GM18526 (cell line): ENCODE results near the gene PTP4A1.

Experiments
- POLR2A ChIP-seq: IDR thresholded peaks from 3 replicates; pipeline ENCODE4 v1.6.1; 2011; ENCODE audit not compliant: insufficient read length; ENCODE audit errors: extremely low read depth

The PTP4A1 gene

GRCh38 chr6:63572044-63572746 lies at the start of gene PTP4A1, which contains the start of gene LOC128125822:
Gene PTP4A1 (plus strand): TSS chr6:63572480. CDS start chr6:63576881, 4,401 bp downstream.
Gene LOC128125822 (plus strand): TSS chr6:63572480.
- peak; percentile 90 for TF ChIP-seq POLR2A

GRCh38 chr6:63523630-63524029 lies 48.6 kb upstream of the PTP4A1 start:
- TF ChIP-seq POLR2A, result no peak

DNA sequence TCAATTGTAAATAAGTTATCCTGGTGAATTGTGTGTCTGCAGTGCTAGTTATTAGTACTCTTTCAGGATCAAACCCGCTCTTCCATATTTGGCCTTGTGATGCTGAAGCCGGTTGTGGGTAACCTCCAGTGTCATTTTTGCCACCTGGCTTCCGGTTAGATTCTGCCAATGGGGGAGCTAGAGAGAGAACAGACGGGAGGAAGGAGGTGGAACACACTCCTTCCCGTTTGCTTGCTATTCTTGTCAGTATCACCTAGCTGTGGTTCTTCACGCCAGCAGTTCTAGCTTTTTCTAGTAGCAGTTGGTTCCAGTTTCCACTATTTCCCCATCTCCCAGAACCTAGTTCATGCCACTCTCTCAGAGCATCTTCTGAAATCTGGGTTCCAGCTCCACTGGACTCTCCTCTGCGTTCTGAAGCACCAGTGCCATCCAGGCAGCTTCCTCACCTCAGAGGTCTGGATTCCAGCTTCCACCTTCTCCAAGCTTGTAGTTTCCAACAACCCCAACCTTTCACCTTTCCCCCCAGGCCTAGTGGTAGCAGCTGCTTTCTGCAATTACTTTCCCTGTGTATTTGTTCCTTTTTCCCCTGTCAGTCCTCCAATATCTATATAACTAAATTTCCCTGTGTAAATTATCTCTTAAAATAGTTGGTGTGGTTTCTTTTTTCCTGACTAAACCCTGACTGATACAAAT lies 46.9 kb upstream of the PTP4A1 start:
- TF ChIP-seq POLR2A, result no peak

- no peak for TF ChIP-seq POLR2A
These were observed 45.3 kb upstream of the PTP4A1 start for GRCh38 chr6:63526931-63527330.

GRCh38 chr6:63527658-63528514 lies 44.4 kb upstream of the PTP4A1 start:
- no peak for TF ChIP-seq POLR2A

DNA sequence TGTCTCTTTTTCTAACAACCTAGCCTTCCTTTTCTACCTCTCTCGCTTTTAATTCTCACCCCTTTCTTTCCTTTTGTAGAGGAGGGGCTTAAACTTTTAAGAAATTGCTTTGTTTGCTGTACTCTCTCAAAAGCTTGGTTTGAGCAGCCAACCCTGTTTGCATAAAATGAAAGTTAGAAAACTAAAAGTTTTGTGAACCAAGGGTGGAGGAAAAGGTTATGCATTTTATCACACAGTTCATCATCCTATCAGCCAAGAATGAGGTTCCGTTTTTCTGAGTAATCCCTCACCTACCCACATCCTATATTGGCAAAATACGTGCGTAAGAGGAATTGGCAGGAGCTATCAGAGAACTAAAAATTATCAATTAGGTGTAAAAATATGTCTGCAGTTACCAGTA lies 42.8 kb upstream of the PTP4A1 start:
- TF ChIP-seq POLR2A, result no peak

- TF ChIP-seq POLR2A, result no peak
These were observed 42.1 kb upstream of the PTP4A1 start for GRCh38 chr6:63530182-63530581.

GRCh38 chr6:63530991-63531390 lies 41.3 kb upstream of the PTP4A1 start:
- no peak for TF ChIP-seq POLR2A

DNA sequence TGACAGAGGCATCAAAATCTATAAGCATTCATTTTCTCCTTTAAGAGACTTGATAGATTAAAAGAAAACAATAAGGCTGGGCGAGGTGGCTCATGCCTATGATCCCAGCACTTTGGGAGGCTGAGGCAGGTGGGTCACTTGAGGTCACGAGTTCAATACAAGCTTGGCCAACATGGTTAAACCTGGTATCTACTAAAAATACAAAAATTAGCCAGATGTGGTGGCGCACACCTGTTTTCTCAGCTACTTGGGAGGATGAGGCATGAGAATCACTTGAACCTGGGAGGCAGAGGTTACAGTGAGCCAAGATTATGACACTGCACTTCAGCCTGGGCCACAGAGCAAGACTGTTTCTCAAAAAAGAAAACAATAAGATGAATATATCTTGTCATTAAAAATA lies 39.3 kb upstream of the PTP4A1 start:
- no peak for TF ChIP-seq POLR2A

DNA sequence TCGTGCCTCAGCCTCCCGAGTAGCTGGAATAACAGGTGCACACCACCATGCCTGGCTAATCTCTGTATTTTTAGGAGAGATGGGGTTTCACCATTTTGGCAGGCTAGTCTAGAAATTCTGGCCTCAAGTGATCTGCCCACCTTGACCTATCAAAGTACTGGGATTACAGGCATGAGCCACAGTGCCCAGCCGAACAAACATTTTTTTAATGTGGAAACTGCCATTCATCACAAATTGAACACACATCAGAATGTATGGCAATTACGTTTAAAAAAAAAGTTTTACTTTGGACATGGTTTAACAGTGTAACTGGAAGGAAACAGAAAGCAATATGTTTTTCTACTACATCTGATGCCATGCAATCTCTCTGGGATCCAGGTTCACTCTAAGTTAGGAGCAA lies 38.3 kb upstream of the PTP4A1 start:
- no peak for TF ChIP-seq POLR2A

- TF ChIP-seq POLR2A, result no peak
These were observed 34.9 kb upstream of the PTP4A1 start for GRCh38 chr6:63537201-63537958.

GRCh38 chr6:63537959-63538300 lies 34.4 kb upstream of the PTP4A1 start:
- TF ChIP-seq POLR2A, result no peak

- TF ChIP-seq POLR2A, result no peak
These were observed 33.7 kb upstream of the PTP4A1 start for GRCh38 chr6:63538550-63538949.

- no peak for TF ChIP-seq POLR2A
These were observed 29.3 kb upstream of the PTP4A1 start for GRCh38 chr6:63543001-63543400.

- TF ChIP-seq POLR2A, result no peak
These were observed 28.3 kb upstream of the PTP4A1 start for GRCh38 chr6:63543982-63544381.

DNA sequence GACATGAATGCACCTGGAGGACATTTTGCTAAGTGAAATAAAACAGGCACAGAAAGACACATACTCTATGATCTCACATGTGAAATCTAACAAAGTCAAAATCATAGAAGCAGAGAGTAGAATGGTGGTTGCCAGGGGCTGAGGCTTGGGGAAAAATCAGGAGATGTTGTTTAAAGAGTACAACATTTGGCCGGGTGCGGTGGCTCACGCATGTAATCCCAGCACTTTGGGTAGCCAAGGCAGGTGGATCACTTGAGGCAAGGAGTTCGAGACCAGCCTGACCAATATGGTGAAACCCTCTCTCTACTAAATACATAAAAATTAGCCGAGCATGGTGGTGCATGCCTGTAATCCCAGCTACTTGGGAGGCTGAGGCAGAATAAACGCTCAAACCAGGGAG lies 26.0 kb upstream of the PTP4A1 start:
- TF ChIP-seq POLR2A, result no peak

- no peak for TF ChIP-seq POLR2A
These were observed 25.6 kb upstream of the PTP4A1 start for GRCh38 chr6:63546697-63547096.
